ENCODE results near the gene MKLN1. TPM values are rescaled to one million over a fixed set of nuclear protein-coding genes. Genes with fewer than 3 reads are reported as not detected.

Gene MKLN1
- total and polyA plus RNA-seq, 4 donors = 7.1 to 48.4 (median 25.5) TPM

GRCh38 chr7:131495669-131496498 lies 168.2 kb downstream of the MKLN1 start:
- WGBS = 90% methylated on average over 7 of the region's 7 CpGs
- Histone ChIP-seq H3K9ac (ENCODE audit: low read depth in 1 of 2, low read length in 2 of 2) (no peak overlapping the region), H3K4me3 (ENCODE audit: low read depth in 1 of 3, low read length in 3 of 3) (no peak overlapping the region), H3K36me3 (ENCODE audit: control insufficient read depth in 4 of 4, insufficient read depth in 3 of 4, low read depth in 1 of 4, low read length in 3 of 4) (peaks cover 0 to 4% (median under 1%) of the 10 kb centered on the region in 4 donors), H3K27me3 (ENCODE audit: control insufficient read depth in 4 of 4, insufficient read depth in 4 of 4, low read length in 3 of 4) (no peaks in the 10 kb centered on the region), H3K27ac (ENCODE audit: low read depth in 1 of 2, low read length in 2 of 2) (no peak overlapping the region), H3K9me3 (ENCODE audit: control insufficient read depth in 4 of 4, low read length in 3 of 4) (no peaks in the 10 kb centered on the region), H3K4me1 (ENCODE audit: control insufficient read depth in 4 of 4, insufficient read depth in 4 of 4, low read length in 3 of 4) (peaks cover 3 to 25% (median 10%) of the 10 kb centered on the region in 4 donors)
- TF ChIP-seq YY1 (IDR thresholded peaks at IDR 0.05) = no peak
- no peak for TF ChIP-seq GABPA (IDR thresholded peaks at IDR 0.05 in 1 of 2, conservative IDR thresholded peaks at IDR 0.05 in 1 of 2)
- no peak for TF ChIP-seq EGR1 (IDR thresholded peaks at IDR 0.05; ENCODE audit: low read depth in 2 of 2)
- TF ChIP-seq FOXA2 (IDR thresholded peaks at IDR 0.05) = no peak
- no peak for TF ChIP-seq JUND (IDR thresholded peaks at IDR 0.05)
- TF ChIP-seq NR2F2 (IDR thresholded peaks at IDR 0.05) = no peak
- TF ChIP-seq TAF1 (conservative IDR thresholded peaks at IDR 0.05) = no peak
- DNase-seq (ENCODE audit: low spot score) = no peak

DNA sequence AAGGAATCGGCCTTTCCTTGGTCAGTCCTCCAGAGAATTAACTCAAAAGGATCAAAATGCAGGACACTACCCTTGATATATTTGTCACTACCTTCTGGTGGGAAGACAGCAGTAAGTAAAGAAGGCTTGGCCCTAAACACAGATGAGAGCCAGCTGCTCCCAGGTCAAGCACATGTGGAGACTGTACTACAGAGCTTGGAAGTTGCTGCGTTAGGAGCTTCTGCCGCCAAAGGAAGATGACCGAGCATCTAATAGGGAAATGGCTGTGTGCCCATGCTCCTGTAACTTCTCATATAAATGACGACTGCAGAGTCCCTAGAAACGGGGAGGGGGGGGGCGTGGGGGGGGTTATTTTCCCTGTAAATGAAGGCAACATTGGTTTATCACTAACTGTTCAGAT lies 169.8 kb downstream of the MKLN1 start:
- WGBS = 70% methylated on average over 7 of the region's 7 CpGs
- Histone ChIP-seq H3K36me3 (ENCODE audit: control insufficient read depth in 4 of 4, insufficient read depth in 3 of 4, low read depth in 1 of 4, low read length in 3 of 4) (peaks cover 0 to 1% (median 0%) of the 10 kb centered on the region in 4 donors), H3K9me3 (ENCODE audit: control insufficient read depth in 4 of 4, low read length in 3 of 4) (no peaks in the 10 kb centered on the region), H3K9ac (ENCODE audit: low read depth in 1 of 2, low read length in 2 of 2) (no peak overlapping the region), H3K4me3 (ENCODE audit: low read depth in 1 of 3, low read length in 3 of 3) (no peak overlapping the region), H3K27me3 (ENCODE audit: control insufficient read depth in 4 of 4, insufficient read depth in 4 of 4, low read length in 3 of 4) (no peaks in the 10 kb centered on the region), H3K27ac (ENCODE audit: low read depth in 1 of 2, low read length in 2 of 2) (peak overlapping the region; percentile 70 to 72), H3K4me1 (ENCODE audit: control insufficient read depth in 4 of 4, insufficient read depth in 4 of 4, low read length in 3 of 4) (peaks cover 3 to 25% (median 10%) of the 10 kb centered on the region in 4 donors)
- TF ChIP-seq RXRA (IDR thresholded peaks at IDR 0.05) (no peak), RAD21 (IDR thresholded peaks at IDR 0.05) (no peak), GABPA (IDR thresholded peaks at IDR 0.05 in 1 of 2, conservative IDR thresholded peaks at IDR 0.05 in 1 of 2) (no peak), TAF1 (conservative IDR thresholded peaks at IDR 0.05) (no peak)
- TF ChIP-seq, protein P1, sequence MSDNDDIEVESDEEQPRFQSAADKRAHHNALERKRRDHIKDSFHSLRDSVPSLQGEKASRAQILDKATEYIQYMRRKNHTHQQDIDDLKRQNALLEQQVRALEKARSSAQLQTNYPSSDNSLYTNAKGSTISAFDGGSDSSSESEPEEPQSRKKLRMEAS (IDR thresholded peaks at IDR 0.05) = no peak
- no peak for DNase-seq (ENCODE audit: low spot score)

DNA sequence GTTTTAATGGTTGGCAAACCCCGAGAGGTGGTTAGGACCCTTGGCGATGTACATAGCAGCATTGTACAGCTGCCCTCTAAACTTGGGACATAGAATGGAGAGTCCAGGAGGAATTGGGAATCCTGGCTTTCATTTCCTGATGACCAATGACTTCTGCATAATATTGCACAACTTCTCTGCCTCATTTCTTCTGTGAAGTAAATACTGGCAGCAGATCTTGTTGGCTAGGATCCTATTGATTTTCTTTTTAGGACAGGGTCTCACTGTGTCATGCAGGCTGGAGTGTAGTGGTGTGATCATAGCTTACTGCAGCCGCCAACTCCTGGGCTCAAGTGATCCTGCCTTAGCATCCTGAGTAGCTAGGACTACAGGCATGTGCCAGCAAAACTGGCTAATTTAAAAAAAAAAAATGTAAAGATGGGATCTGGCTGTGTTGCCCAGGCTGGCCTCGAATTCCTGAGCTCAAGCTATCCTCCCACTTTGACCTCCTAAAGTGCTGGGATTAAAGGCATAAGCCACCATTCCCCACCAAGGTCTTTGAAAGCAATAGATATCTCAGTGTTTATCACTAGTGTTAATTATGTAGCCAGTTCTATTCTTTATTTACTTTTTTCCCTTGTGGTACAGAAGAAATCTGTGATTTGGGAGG lies 170.7 kb downstream of the MKLN1 start:
- WGBS = 46% methylated on average over 4 of the region's 4 CpGs
- H3K36me3 ChIP-seq (ENCODE audit: control insufficient read depth in 4 of 4, insufficient read depth in 3 of 4, low read depth in 1 of 4, low read length in 3 of 4) = peaks cover 0 to 1% (median 0%) of the 10 kb centered on the region in 4 donors
- H3K9ac ChIP-seq (ENCODE audit: low read depth in 1 of 2, low read length in 2 of 2) = no peak overlapping the region
- H3K27me3 ChIP-seq (ENCODE audit: control insufficient read depth in 4 of 4, insufficient read depth in 4 of 4, low read length in 3 of 4) = no peaks in the 10 kb centered on the region
- DNase-seq (ENCODE audit: low spot score) = no peak
- H3K4me1 ChIP-seq (ENCODE audit: control insufficient read depth in 4 of 4, insufficient read depth in 4 of 4, low read length in 3 of 4) = peaks cover 8 to 29% (median 13%) of the 10 kb centered on the region in 4 donors
- no peaks in the 10 kb centered on the region for H3K9me3 ChIP-seq (ENCODE audit: control insufficient read depth in 4 of 4, low read length in 3 of 4)
- no peak overlapping the region for H3K4me3 ChIP-seq (ENCODE audit: low read depth in 1 of 3, low read length in 3 of 3)
- H3K27ac ChIP-seq (ENCODE audit: low read depth in 1 of 2, low read length in 2 of 2) = peak overlapping the region; percentile 70 to 72
- TF ChIP-seq HNF4A (conservative IDR thresholded peaks at IDR 0.05) (peak; percentile 78 to 81), FOXA1 (IDR thresholded peaks at IDR 0.05) (no peak), RXRA (IDR thresholded peaks at IDR 0.05) (peak; percentile 75 to 76), HNF4G (IDR thresholded peaks at IDR 0.05) (peak; percentile 30), GABPA (IDR thresholded peaks at IDR 0.05 in 1 of 2, conservative IDR thresholded peaks at IDR 0.05 in 1 of 2) (no peak), ZBTB33 (IDR thresholded peaks at IDR 0.05) (peak; percentile 64), JUND (IDR thresholded peaks at IDR 0.05) (peak; percentile 75 to 87), NR2F2 (IDR thresholded peaks at IDR 0.05) (no peak), RAD21 (IDR thresholded peaks at IDR 0.05) (peak in 1 of 2 donors; percentile 51), YY1 (IDR thresholded peaks at IDR 0.05) (peak; percentile 86), FOXA2 (IDR thresholded peaks at IDR 0.05) (peak; percentile 80), TAF1 (conservative IDR thresholded peaks at IDR 0.05) (no peak), EGR1 (IDR thresholded peaks at IDR 0.05; ENCODE audit: low read depth in 2 of 2) (no peak)
- TF ChIP-seq, protein P1 (IDR thresholded peaks at IDR 0.05) = peak; percentile 79
- TF ChIP-seq, protein P2, sequence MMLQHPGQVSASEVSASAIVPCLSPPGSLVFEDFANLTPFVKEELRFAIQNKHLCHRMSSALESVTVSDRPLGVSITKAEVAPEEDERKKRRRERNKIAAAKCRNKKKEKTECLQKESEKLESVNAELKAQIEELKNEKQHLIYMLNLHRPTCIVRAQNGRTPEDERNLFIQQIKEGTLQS (IDR thresholded peaks at IDR 0.05) = peak; percentile 41
- TF ChIP-seq, protein P3, sequence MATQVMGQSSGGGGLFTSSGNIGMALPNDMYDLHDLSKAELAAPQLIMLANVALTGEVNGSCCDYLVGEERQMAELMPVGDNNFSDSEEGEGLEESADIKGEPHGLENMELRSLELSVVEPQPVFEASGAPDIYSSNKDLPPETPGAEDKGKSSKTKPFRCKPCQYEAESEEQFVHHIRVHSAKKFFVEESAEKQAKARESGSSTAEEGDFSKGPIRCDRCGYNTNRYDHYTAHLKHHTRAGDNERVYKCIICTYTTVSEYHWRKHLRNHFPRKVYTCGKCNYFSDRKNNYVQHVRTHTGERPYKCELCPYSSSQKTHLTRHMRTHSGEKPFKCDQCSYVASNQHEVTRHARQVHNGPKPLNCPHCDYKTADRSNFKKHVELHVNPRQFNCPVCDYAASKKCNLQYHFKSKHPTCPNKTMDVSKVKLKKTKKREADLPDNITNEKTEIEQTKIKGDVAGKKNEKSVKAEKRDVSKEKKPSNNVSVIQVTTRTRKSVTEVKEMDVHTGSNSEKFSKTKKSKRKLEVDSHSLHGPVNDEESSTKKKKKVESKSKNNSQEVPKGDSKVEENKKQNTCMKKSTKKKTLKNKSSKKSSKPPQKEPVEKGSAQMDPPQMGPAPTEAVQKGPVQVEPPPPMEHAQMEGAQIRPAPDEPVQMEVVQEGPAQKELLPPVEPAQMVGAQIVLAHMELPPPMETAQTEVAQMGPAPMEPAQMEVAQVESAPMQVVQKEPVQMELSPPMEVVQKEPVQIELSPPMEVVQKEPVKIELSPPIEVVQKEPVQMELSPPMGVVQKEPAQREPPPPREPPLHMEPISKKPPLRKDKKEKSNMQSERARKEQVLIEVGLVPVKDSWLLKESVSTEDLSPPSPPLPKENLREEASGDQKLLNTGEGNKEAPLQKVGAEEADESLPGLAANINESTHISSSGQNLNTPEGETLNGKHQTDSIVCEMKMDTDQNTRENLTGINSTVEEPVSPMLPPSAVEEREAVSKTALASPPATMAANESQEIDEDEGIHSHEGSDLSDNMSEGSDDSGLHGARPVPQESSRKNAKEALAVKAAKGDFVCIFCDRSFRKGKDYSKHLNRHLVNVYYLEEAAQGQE (IDR thresholded peaks at IDR 0.05) = peak; percentile 45
